HPDE6-E6E7 (cell line): Measurements from ENCODE around the gene PRRX1.
A peak's percentile ranks its signal among the peaks of the same experiment; 100 is the strongest.

Experiments used
- DNase-seq: peaks from one replicate; pipeline ENCODE4 v3.0.0; 2011; ENCODE audit warnings: missing footprints; ENCODE audit errors: extremely low spot score

Gene PRRX1

GRCh38 chr1:170691258-170691657 lies 27.3 kb downstream of the PRRX1 start:
- no peak for DNase-seq

GRCh38 chr1:170692866-170693575 lies 29.1 kb downstream of the PRRX1 start:
- no peak for DNase-seq

- DNase-seq, result no peak
Measured at GRCh38 chr1:170694172-170694926, 30.4 kb downstream of the PRRX1 start.

- DNase-seq, result no peak
Measured at GRCh38 chr1:170695955-170696590, 32.1 kb downstream of the PRRX1 start.

GRCh38 chr1:170696591-170697290 lies 32.8 kb downstream of the PRRX1 start:
- no peak for DNase-seq

- DNase-seq, result no peak
Measured at GRCh38 chr1:170697316-170697715, 33.4 kb downstream of the PRRX1 start.

GRCh38 chr1:170698301-170699275 lies 34.7 kb downstream of the PRRX1 start:
- no peak for DNase-seq

GRCh38 chr1:170699696-170700095 lies 35.8 kb downstream of the PRRX1 start:
- no peak for DNase-seq

GRCh38 chr1:170700842-170701615 lies 37.1 kb downstream of the PRRX1 start:
- DNase-seq, result no peak

GRCh38 chr1:170701962-170702361 lies 38.0 kb downstream of the PRRX1 start:
- DNase-seq, result no peak

- no peak for DNase-seq
Measured at GRCh38 chr1:170703591-170703990, 39.7 kb downstream of the PRRX1 start.

GRCh38 chr1:170704256-170704655 lies 40.3 kb downstream of the PRRX1 start:
- no peak for DNase-seq

- no peak for DNase-seq
Measured at GRCh38 chr1:170705981-170706380, 42.0 kb downstream of the PRRX1 start.

GRCh38 chr1:170707117-170707516 lies 43.2 kb downstream of the PRRX1 start:
- DNase-seq, result no peak

- DNase-seq, result peak; percentile 85
Measured at GRCh38 chr1:170707959-170708655, 44.2 kb downstream of the PRRX1 start.

GRCh38 chr1:170711682-170712081 lies 47.8 kb downstream of the PRRX1 start:
- DNase-seq, result no peak

GRCh38 chr1:170714163-170714562 lies 50.2 kb downstream of the PRRX1 start:
- no peak for DNase-seq

- no peak for DNase-seq
Measured at GRCh38 chr1:170714938-170715337, 51.0 kb downstream of the PRRX1 start.

- no peak for DNase-seq
Measured at GRCh38 chr1:170716835-170717429, 53.0 kb downstream of the PRRX1 start.
